GM21528 (cell line): ENCODE results near the gene ATG16L2.
A peak's percentile ranks its signal among the peaks of the same experiment; 100 is the strongest.

Source experiments
- ATAC-seq: cut with Tn5 transposase; IDR thresholded peaks from one replicate; pipeline ENCODE4 v1.9.1; 2021; ENCODE audit warnings: mild to moderate bottlenecking, moderate library complexity; ENCODE audit not compliant: unreplicated experiment, low FRiP score

The ATG16L2 gene

DNA sequence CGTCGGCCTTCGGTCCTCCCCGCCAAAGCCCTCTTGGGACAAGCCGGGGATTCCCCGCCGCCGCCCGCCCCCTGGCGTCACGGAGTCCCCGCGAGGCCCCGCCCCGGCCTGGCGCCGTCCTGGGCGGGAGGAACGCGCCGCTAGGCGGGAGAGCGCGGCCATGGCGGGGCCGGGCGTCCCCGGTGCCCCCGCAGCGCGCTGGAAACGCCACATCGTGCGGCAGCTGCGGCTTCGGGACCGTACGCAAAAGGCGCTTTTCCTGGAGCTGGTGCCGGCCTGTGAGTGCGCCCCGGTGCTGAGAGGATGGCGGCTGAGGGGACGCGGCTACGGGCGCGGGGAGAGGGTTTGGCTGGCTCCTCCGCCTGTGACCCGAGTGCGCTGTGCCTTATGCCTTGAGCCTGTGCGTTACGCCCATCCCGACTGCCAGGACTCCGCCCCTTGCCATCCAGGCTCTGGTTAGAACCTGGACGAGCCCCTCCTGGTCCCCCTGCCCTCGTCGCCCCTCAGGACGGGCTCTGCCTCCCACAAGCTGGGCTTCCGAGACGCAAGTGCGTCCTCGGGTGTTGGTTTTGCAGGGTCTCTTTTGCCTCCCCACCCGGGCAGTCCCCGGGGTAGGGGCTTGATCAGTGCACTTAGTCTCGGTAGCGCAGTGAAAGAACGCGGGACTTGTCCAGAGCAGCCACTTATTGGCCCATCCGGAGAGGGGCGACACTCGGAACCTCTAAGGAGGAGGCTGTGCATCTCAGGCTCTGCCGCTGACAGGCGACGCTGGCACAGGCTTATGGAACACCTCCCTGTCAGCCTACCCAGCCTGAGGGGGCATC lies at the start of gene ATG16L2:
Gene ATG16L2 (plus strand): TSS at position 126 of the 824 bp plus-strand sequence. CDS start 35 bp downstream, at position 161.
- peak; percentile 57 for ATAC-seq

GRCh38 chr11:72764503-72764902 lies 49.7 kb upstream of the ATG16L2 start:
- ATAC-seq = no peak

DNA sequence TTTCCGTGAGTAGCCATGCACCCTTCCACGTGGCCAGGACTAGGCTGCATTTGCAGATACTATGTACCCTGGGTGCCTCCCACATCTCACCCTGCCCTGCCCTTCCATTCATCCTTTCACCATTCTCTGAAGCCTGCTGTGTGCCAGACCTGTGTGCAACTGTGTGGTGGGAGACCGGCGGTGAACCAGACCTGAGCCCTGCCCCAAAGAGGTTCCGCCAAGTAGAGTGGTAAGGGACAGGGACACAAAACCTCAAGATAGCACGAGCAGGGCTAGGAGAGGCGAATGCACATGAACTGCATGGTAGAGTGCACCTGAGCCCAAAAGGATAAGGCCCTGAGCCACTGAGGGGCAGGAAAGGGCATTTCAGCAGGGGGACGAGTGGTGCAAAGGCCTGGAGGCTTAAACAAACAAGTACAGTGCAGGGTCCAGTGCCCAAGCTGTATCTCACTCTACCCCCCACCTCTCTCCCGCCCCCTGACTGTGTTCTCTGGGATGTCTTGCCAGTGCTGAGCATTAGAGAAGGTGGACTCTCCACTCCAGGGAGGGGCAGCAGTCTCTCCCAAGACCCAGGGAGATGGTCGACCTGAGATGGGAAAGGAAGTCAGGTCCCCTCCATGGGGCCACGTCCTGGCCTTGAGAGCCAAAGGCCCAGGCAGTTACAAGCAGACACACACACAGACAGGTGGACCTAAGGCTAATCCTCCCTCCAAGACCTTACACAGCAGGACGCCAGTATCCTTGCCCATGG lies 47.9 kb upstream of the ATG16L2 start:
- ATAC-seq = no peak

DNA sequence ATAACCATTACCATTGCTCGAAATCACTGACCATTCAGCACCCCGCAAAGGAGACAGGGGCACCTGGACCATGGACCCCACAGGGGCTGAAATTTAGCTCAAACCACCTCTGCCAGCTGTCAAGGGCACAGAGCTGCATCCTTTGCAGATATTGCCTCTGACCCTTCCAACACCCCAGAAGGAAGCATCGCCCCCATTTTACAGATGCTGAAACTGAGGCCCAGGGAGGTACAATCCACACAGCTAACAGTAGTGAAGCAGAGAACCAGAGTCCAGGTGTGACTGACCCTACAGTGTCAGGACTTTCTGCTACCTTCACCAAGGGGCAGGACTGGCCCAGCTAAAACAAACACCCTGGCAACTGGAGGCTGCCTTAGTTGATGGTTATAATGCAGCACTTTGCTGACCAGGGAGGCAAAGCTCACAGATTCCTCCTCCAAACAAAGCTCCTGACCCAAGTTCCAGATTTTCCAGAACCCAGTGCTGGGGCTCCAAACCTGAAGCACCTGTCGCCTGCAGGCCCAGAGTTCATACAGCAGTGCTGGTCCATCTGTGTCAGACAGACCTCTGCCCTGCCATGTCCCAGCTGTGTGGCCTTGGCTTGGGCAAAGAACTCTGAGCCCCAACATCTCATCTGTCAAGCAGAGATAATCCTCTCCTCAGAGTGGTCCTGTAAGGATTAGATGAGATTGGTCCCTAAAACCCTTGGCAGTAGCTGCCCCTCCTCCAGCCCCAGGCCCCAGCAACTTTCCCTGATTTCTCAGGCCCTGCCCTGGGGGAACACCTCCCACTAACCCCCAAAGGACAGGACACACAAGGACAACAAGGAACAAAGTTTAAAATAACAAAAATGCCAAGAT lies 46.8 kb upstream of the ATG16L2 start:
- no peak for ATAC-seq

DNA sequence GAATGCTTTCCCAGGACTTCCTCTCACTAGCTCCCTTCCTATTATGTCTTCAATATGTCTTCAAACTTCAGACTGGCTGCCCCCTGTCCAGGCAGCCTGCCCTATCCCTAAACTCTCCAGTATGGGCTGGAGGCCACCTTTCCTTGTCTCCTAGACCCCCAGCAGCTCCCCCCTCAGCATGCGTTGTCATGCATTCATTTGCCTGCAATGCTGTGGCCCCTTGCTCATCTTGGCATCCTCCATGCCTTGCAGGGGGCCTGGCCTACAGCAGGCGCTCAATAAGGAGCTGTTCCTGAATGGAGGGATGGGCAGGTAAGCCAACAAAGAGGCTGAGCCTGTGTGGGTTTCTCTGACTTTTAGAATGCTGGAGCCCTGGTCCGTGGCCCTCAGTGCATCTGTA lies 45.6 kb upstream of the ATG16L2 start:
- ATAC-seq = no peak

DNA sequence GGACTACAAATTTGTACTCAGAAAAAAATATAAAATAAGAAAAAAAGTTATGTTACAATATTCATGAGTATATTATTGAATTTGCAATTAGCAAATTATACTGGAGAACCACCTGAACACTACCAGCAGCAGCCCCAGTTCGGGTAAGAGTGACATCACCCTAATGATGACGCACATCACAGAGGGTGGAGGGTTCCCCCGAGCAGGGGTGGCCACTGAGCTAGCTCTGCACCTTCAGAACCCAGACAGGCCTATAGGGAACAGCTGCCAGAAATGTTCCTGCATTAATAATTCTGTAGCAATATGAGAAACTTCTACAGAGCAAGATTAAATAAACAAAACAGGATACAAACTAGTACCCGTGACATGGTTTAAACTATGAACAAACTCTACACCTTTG lies 44.5 kb upstream of the ATG16L2 start:
- ATAC-seq = no peak

GRCh38 chr11:72770799-72771198 lies 43.4 kb upstream of the ATG16L2 start:
- no peak for ATAC-seq

GRCh38 chr11:72771507-72771906 lies 42.7 kb upstream of the ATG16L2 start:
- ATAC-seq = no peak

DNA sequence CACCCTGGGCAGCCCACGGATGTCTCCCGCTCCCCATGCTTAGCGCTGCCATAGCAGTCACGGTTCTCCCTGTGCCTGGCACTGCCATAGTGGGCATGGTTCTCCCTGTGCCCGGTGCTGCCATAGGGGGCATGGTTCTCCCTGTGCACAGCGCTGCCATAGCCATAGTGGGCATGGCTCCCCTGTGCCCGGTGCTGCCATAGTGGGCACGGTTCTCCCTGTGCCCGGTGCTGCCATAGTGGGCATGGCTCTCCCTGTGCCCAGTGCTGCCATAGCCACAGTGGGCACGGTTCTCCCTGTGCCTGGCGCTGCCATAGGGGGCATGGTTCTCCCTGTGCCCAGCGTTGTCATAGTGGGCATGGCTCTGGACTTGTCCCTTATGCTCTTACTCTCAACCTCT lies 42.2 kb upstream of the ATG16L2 start:
- ATAC-seq = no peak

DNA sequence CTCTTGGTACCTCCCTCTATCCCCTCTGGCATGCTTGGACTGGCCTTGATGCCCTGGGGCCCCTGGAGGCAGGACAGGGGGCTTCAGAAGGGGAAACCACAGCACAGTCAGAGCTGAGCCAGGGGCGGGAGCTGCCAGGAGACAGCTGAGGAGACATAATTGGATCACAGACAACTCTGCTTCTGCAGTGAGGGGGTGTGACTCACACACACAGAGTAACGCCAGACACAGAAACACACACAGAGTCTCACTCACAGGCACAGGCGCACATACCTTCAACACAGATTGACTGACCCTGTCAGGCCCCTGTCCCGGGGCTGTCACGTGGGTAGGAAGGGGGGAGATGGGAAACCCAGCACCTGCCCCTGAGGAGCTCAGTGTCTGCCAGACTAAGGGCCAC lies 40.9 kb upstream of the ATG16L2 start:
- no peak for ATAC-seq

- no peak for ATAC-seq
Observed at GRCh38 chr11:72773696-72774095, 40.5 kb upstream of the ATG16L2 start.

GRCh38 chr11:72774499-72774898 lies 39.7 kb upstream of the ATG16L2 start:
- no peak for ATAC-seq

- no peak for ATAC-seq
Observed at GRCh38 chr11:72775288-72776110, 38.7 kb upstream of the ATG16L2 start.

- ATAC-seq = no peak
Observed at GRCh38 chr11:72776117-72776843, 37.9 kb upstream of the ATG16L2 start.

GRCh38 chr11:72776844-72777754 lies 37.1 kb upstream of the ATG16L2 start:
- no peak for ATAC-seq

GRCh38 chr11:72777755-72778278 lies 36.4 kb upstream of the ATG16L2 start:
- no peak for ATAC-seq

- ATAC-seq = no peak
Observed at GRCh38 chr11:72778535-72779494, 35.4 kb upstream of the ATG16L2 start.
